T-cell (primary cell): ENCODE results near the gene KIAA0930. TPM values are rescaled to one million over a fixed set of nuclear protein-coding genes. Genes with fewer than 3 reads are reported as not detected.
"Not testable (repeated sequence)": the region's sequence is repeated elsewhere in the genome, so short reads cannot be mapped to it uniquely, and the experiment has no call there.

Experiments used
- ATAC-seq, 4 experiments: fragments of 200-7000 bp in 3 of 4; fragments of 150-1000 bp in 1 of 4; cut with Tn5 transposase; replicated peaks in 1 of 4; 1 replicate in 3 of 4; 2 replicates in 1 of 4; pipeline ENCODE4 v1.10.0; 2021; ENCODE audit warnings: moderate library complexity in 3 of 4, mild to moderate bottlenecking in 2 of 4, moderate number of reproducible peaks in 1 of 4
- CTCF ChIA-PET, 2 donors: fragments of 300-600 bp; sonication (Branson Sonifier 250); formaldehyde crosslinking; loops; one replicate each; lab custom pipeline; 2022; ENCODE audit warnings: antibody characterized with exemption in 2 of 2; lab: Charles Lee
- POLR2A ChIA-PET, 2 donors: fragments of 300-600 bp; sonication (Branson Sonifier 250); formaldehyde crosslinking; loops; one replicate each; lab custom pipeline; 2022; ENCODE audit warnings: antibody characterized with exemption in 2 of 2; lab: Charles Lee
- DNase-seq, 35 experiments: peaks; one replicate each; pipeline versions ENCODE4 v3.0.0 to v3.0.0-alpha.2; 2013 to 2023
- H3K27ac ChIP-seq: one replicate; pipeline ENCODE4 v1.5.1; 2013; ENCODE audit warnings: low read length
- H3K27me3 ChIP-seq, 2 experiments: replicated peaks in 1 of 2; 1 replicate in 1 of 2; 2 replicates in 1 of 2; pipeline versions ENCODE4 v1.6.1 to v1.7.0; 2013; ENCODE audit warnings: low read length in 1 of 2, mixed read lengths in 1 of 2; ENCODE audit not compliant: control insufficient read depth in 2 of 2, insufficient read depth in 2 of 2; ENCODE audit errors: extremely low read depth in 1 of 2
- H3K36me3 ChIP-seq, 2 donors: 1 replicate in 1 of 2; 2 replicates in 1 of 2; pipeline versions ENCODE4 v1.6.1 to v1.7.0; 2013; ENCODE audit warnings: low read length in 1 of 2; ENCODE audit not compliant: control insufficient read depth in 2 of 2, insufficient read depth in 1 of 2; ENCODE audit errors: extremely low read depth in 1 of 2
- H3K4me1 ChIP-seq, 2 experiments: 1 replicate in 1 of 2; 2 replicates in 1 of 2; pipeline versions ENCODE4 v1.6.1 to v1.7.0; 2013; ENCODE audit warnings: low read length in 2 of 2, mixed read lengths in 1 of 2; ENCODE audit not compliant: insufficient read depth in 2 of 2, control insufficient read depth in 1 of 2; ENCODE audit errors: extremely low read depth in 1 of 2
- H3K4me3 ChIP-seq, 2 donors: 1 replicate in 1 of 2; 2 replicates in 1 of 2; pipeline versions ENCODE4 v1.5.1 to v1.7.0; 2013; ENCODE audit warnings: mild to moderate bottlenecking in 2 of 2, low read length in 1 of 2, moderate library complexity in 1 of 2; ENCODE audit not compliant: control insufficient read depth in 1 of 2; ENCODE audit errors: extremely low read depth in 1 of 2
- H3K9me3 ChIP-seq: 2 replicates; pipeline ENCODE4 v1.7.0; 2013
- H3K27ac Mint-ChIP-seq, 2 donors: one replicate each; pipeline ENCODE4 v1.8.0; 2020 to 2021; ENCODE audit warnings: mild to moderate bottlenecking in 2 of 2, mixed read lengths in 2 of 2
- H3K27me3 Mint-ChIP-seq, 2 donors: one replicate each; pipeline ENCODE4 v1.8.0; 2021 to 2022; ENCODE audit warnings: mixed read lengths in 2 of 2
- H3K36me3 Mint-ChIP-seq: one replicate; pipeline ENCODE4 v1.8.0; 2021; ENCODE audit warnings: mixed read lengths
- H3K4me1 Mint-ChIP-seq, 3 donors: one replicate each; pipeline ENCODE4 v1.8.0; 2020 to 2022; ENCODE audit warnings: mixed read lengths in 3 of 3, mild to moderate bottlenecking in 1 of 3
- H3K4me3 Mint-ChIP-seq, 3 donors: one replicate each; pipeline ENCODE4 v1.8.0; 2020 to 2022; ENCODE audit warnings: mild to moderate bottlenecking in 3 of 3, mixed read lengths in 3 of 3, moderate library complexity in 3 of 3
- H3K9me3 Mint-ChIP-seq, 3 donors: one replicate each; pipeline ENCODE4 v1.8.0; 2020 to 2022; ENCODE audit warnings: mixed read lengths in 3 of 3
- WGBS: methylation state at CpG from one replicate; pipeline ENCODE4 v1.1.5; 2013; ENCODE audit warnings: missing lambda C conversion rate; ENCODE audit not compliant: insufficient coverage; 5-methylcytosine and 5-hydroxymethylcytosine counted together
- total RNA-seq, 35 experiments: library from RNA in 6 of 35; stranded (reverse) in 6 of 35; fragments of 120-200 nt in 1 of 35; gene quantifications; one replicate each; pipeline versions ENCODE4 v1.2.1 to v1.2.4 and lab custom pipeline; 2013 to 2026

Gene KIAA0930
- total RNA-seq, 5 donors from 2014 or later (not counting 1 experiment from before 2014, with no cell fraction given): 21.2 to 40.2 (median 30.8) TPM

GRCh38 chr22:45196308-45196707, 44.4 kb downstream of the KIAA0930 start:
- no peak for DNase-seq
- ChIA-PET POLR2A (no interaction called here), CTCF (no interaction called here)
- Mint-ChIP-seq H3K27ac (no peak overlapping the region), H3K4me1 (no peaks in the 10 kb centered on the region), H3K9me3 (no peaks in the 10 kb centered on the region), H3K4me3 (no peak overlapping the region), H3K36me3 (peaks cover 32% of the 10 kb centered on the region), H3K27me3 (no peaks in the 10 kb centered on the region)
- H3K36me3 ChIP-seq: peaks cover 24 to 29% of the 10 kb centered on the region in 2 donors
- no peak overlapping the region for H3K27ac ChIP-seq
- WGBS: 90% methylated on average over 2 of the region's 16 CpGs
- no peaks in the 10 kb centered on the region for H3K4me1 ChIP-seq
- no peaks in the 10 kb centered on the region for H3K9me3 ChIP-seq
- H3K4me3 ChIP-seq: no peak overlapping the region
- ATAC-seq: no peak
- H3K27me3 ChIP-seq: no peaks in the 10 kb centered on the region

- H3K36me3 Mint-ChIP-seq: peaks cover 29% of the 10 kb centered on the region
- H3K4me3 ChIP-seq: no peak overlapping the region
- WGBS: 100% methylated on average over 1 of the region's 7 CpGs
- H3K36me3 ChIP-seq: peaks cover 24 to 25% of the 10 kb centered on the region in 2 donors
- no peak overlapping the region for H3K4me3 Mint-ChIP-seq
- H3K27ac ChIP-seq: no peak overlapping the region
- ChIA-PET CTCF (no interaction called here), POLR2A (no interaction called here)
- no peaks in the 10 kb centered on the region for H3K4me1 Mint-ChIP-seq
- no peaks in the 10 kb centered on the region for H3K27me3 Mint-ChIP-seq
- no peaks in the 10 kb centered on the region for H3K9me3 Mint-ChIP-seq
- no peak overlapping the region for H3K27ac Mint-ChIP-seq
- no peaks in the 10 kb centered on the region for H3K9me3 ChIP-seq
- DNase-seq: no peak
- H3K4me1 ChIP-seq: no peaks in the 10 kb centered on the region
- ATAC-seq: no peak
- no peaks in the 10 kb centered on the region for H3K27me3 ChIP-seq
Observed at GRCh38 chr22:45195616-45196015, 45.1 kb downstream of the KIAA0930 start.

- Mint-ChIP-seq H3K27me3 (no peaks in the 10 kb centered on the region), H3K36me3 (peaks cover 25% of the 10 kb centered on the region), H3K4me3 (no peak overlapping the region), H3K4me1 (no peaks in the 10 kb centered on the region), H3K9me3 (no peaks in the 10 kb centered on the region), H3K27ac (no peak overlapping the region)
- no peaks in the 10 kb centered on the region for H3K9me3 ChIP-seq
- H3K27me3 ChIP-seq: no peaks in the 10 kb centered on the region
- WGBS: 95% methylated on average over 17 of the region's 17 CpGs
- no peak overlapping the region for H3K4me3 ChIP-seq
- H3K27ac ChIP-seq: no peak overlapping the region
- ChIA-PET POLR2A (no interaction called here), CTCF (no interaction called here)
- ATAC-seq: no peak
- H3K36me3 ChIP-seq: peaks cover 23 to 24% of the 10 kb centered on the region in 2 donors
- no peaks in the 10 kb centered on the region for H3K4me1 ChIP-seq
- no peak for DNase-seq
Observed at GRCh38 chr22:45194686-45195085, 46.0 kb downstream of the KIAA0930 start.

GRCh38 chr22:45192701-45193187, 48.0 kb downstream of the KIAA0930 start:
- Mint-ChIP-seq H3K27me3 (no peaks in the 10 kb centered on the region), H3K36me3 (peaks cover 18% of the 10 kb centered on the region), H3K4me3 (no peak overlapping the region), H3K9me3 (no peaks in the 10 kb centered on the region), H3K4me1 (peaks cover 0 to 2% (median 0%) of the 10 kb centered on the region in 3 donors), H3K27ac (peak overlapping the region in 1 of 2 donors; percentile 22)
- DNase-seq: no peak
- CTCF ChIA-PET: interaction anchor here in 1 of 2 donors (0.8 kb wide), 1 partner anchor 12 kb away, joined by 3 read pairs; no protein-coding TSS in a partner anchor
- Histone ChIP-seq H3K4me1 (no peaks in the 10 kb centered on the region), H3K27me3 (no peaks in the 10 kb centered on the region), H3K27ac (no peak overlapping the region), H3K36me3 (peaks cover 15 to 23% of the 10 kb centered on the region in 2 donors), H3K4me3 (no peak overlapping the region), H3K9me3 (no peaks in the 10 kb centered on the region)
- 90% methylated on average over 12 of the region's 13 CpGs for WGBS
- POLR2A ChIA-PET: no interaction called here
- no peak for ATAC-seq

GRCh38 chr22:45191746-45192145, 48.9 kb downstream of the KIAA0930 start:
- not testable (repeated sequence) for H3K4me1 Mint-ChIP-seq, H3K27me3 ChIP-seq, H3K9me3 Mint-ChIP-seq, DNase-seq, ATAC-seq, H3K27ac Mint-ChIP-seq, H3K4me3 ChIP-seq, H3K4me3 Mint-ChIP-seq, H3K4me1 ChIP-seq, H3K27ac ChIP-seq, H3K27me3 Mint-ChIP-seq, H3K9me3 ChIP-seq
- peaks cover 15 to 18% of the 10 kb centered on the region in 2 donors for H3K36me3 ChIP-seq
- CTCF ChIA-PET: interaction anchor here in 1 of 2 donors (0.8 kb wide), 1 partner anchor 11 kb away, joined by 3 read pairs; no protein-coding TSS in a partner anchor
- POLR2A ChIA-PET: interaction anchor here in 1 of 2 donors (0.6 to 0.7 kb wide), 2 partner anchors 9 to 27 kb away, joined by 4 to 6 read pairs; no protein-coding TSS in a partner anchor
- peaks cover 16% of the 10 kb centered on the region for H3K36me3 Mint-ChIP-seq
- 100% methylated on average over 5 of the region's 9 CpGs for WGBS

GRCh38 chr22:45190202-45190872, 50.4 kb downstream of the KIAA0930 start:
- no peaks in the 10 kb centered on the region for H3K27me3 Mint-ChIP-seq
- H3K4me3 Mint-ChIP-seq: no peak overlapping the region
- Histone ChIP-seq H3K9me3 (no peaks in the 10 kb centered on the region), H3K4me3 (no peak overlapping the region), H3K4me1 (no peaks in the 10 kb centered on the region), H3K27ac (no peak overlapping the region), H3K27me3 (no peaks in the 10 kb centered on the region), H3K36me3 (peaks cover 7 to 24% of the 10 kb centered on the region in 2 donors)
- ChIA-PET CTCF (no interaction called here), POLR2A (no interaction called here)
- no peaks in the 10 kb centered on the region for H3K9me3 Mint-ChIP-seq
- no peak for DNase-seq
- H3K36me3 Mint-ChIP-seq: peaks cover 11% of the 10 kb centered on the region
- peaks cover 6 to 15% (median 9%) of the 10 kb centered on the region in 3 donors for H3K4me1 Mint-ChIP-seq
- WGBS: no CpG with 5 or more reads among the region's 4 CpGs
- no peak for ATAC-seq
- no peak overlapping the region for H3K27ac Mint-ChIP-seq
